H1 (cell line): Measurements from ENCODE around the gene ATP5F1A. TPM values are rescaled to one million over a fixed set of nuclear protein-coding genes. Genes with fewer than 3 reads are reported as not detected.

ENCODE experiments used
- CTCF ChIA-PET: fragments of 300-600 bp; sonication (Branson Sonifier 250); formaldehyde crosslinking; loops from one replicate; lab custom pipeline; 2021; ENCODE audit not compliant: partially characterized antibody; lab: Charles Lee
- POLR2A ChIA-PET: fragments of 300-600 bp; sonication (Branson Sonifier 250); formaldehyde crosslinking; loops from one replicate; lab custom pipeline; 2021; ENCODE audit warnings: inconsistent platforms; ENCODE audit not compliant: partially characterized antibody; lab: Charles Lee
- DNase-seq, 2 experiments: peaks; one replicate each; pipeline versions ENCODE4 v3.0.0 to v3.0.0-alpha.2; 2010 to 2022; ENCODE audit warnings: low spot score in 2 of 2, low read depth in 1 of 2, mixed read lengths in 1 of 2
- FAIRE-seq: peaks from 2 replicates; lab custom pipeline; 2011; peaks lifted over from hg19 to GRCh38; lab: Jason Lieb, UNC
- H2AFZ ChIP-seq: 2 replicates; pipeline ENCODE4 v1.8.1; 2012; ENCODE audit warnings: low read length, inconsistent platforms
- H2AK5ac ChIP-seq: 2 replicates; pipeline ENCODE4 v1.6.1; 2013; ENCODE audit warnings: low read depth, low read length
- H2BK120ac ChIP-seq: replicated peaks from 2 replicates; pipeline ENCODE3; 2013; ENCODE audit warnings: low read depth, low read length, inconsistent platforms
- H2BK12ac ChIP-seq: 2 replicates; pipeline ENCODE4 v1.6.1; 2013; ENCODE audit warnings: low read depth, low read length
- H2BK15ac ChIP-seq: 2 replicates; pipeline ENCODE4 v1.6.1; 2013; ENCODE audit warnings: low read length
- H2BK20ac ChIP-seq: 2 replicates; pipeline ENCODE4 v1.6.1; 2013; ENCODE audit warnings: low read length
- H2BK5ac ChIP-seq: 2 replicates; pipeline ENCODE4 v1.6.1; 2013; ENCODE audit warnings: low read depth, low read length
- H3K14ac ChIP-seq: 2 replicates; pipeline ENCODE4 v1.6.1; 2013; ENCODE audit warnings: inconsistent platforms; ENCODE audit not compliant: insufficient read length
- H3K18ac ChIP-seq: 2 replicates; pipeline ENCODE4 v1.6.1; 2013; ENCODE audit warnings: low read length; ENCODE audit errors: extremely low read depth
- H3K23ac ChIP-seq: 2 replicates; pipeline ENCODE4 v1.6.1; 2013; ENCODE audit warnings: inconsistent platforms; ENCODE audit not compliant: insufficient read length
- H3K23me2 ChIP-seq: 2 replicates; pipeline ENCODE4 v1.6.1; 2013; ENCODE audit warnings: low read depth, low read length
- H3K27ac ChIP-seq: 2 replicates; pipeline ENCODE4 v1.6.1; 2011; ENCODE audit warnings: low read depth, low read length, inconsistent platforms
- H3K27me3 ChIP-seq, 4 experiments: replicated peaks in 1 of 4; 1 replicate in 1 of 4; 2 replicates in 3 of 4; pipeline versions ENCODE4 v1.6.1 to v1.8.1; 2011 to 2013; ENCODE audit warnings: low read length in 3 of 4, mild to moderate bottlenecking in 3 of 4, inconsistent platforms in 2 of 4, mixed read lengths in 2 of 4, moderate library complexity in 1 of 4; ENCODE audit not compliant: control insufficient read depth in 3 of 4, insufficient read depth in 3 of 4; ENCODE audit errors: extremely low read depth in 1 of 4
- H3K36me3 ChIP-seq, 4 experiments: 2 replicates each; pipeline versions ENCODE4 v1.6.1 to v1.8.1; 2011 to 2013; ENCODE audit warnings: mild to moderate bottlenecking in 4 of 4, low read length in 3 of 4, moderate library complexity in 2 of 4, control low read depth in 1 of 4, inconsistent platforms in 1 of 4; ENCODE audit not compliant: insufficient read depth in 4 of 4, control insufficient read depth in 2 of 4
- H3K4ac ChIP-seq: replicated peaks from 2 replicates; pipeline ENCODE3; 2013; ENCODE audit warnings: low read length, low read depth, mixed read lengths, inconsistent platforms; ENCODE audit not compliant: insufficient read length
- H3K4me1 ChIP-seq, 4 experiments: replicated peaks in 1 of 4; 1 replicate in 1 of 4; 2 replicates in 3 of 4; pipeline versions ENCODE4 v1.6.1 to v1.8.1; 2011 to 2013; ENCODE audit warnings: low read length in 3 of 4, inconsistent platforms in 2 of 4, mixed read lengths in 1 of 4; ENCODE audit not compliant: insufficient read depth in 4 of 4, control insufficient read depth in 3 of 4
- H3K4me2 ChIP-seq, 2 experiments: 2 replicates each; pipeline versions ENCODE4 v1.6.1 to v1.8.1; 2011 to 2013; ENCODE audit warnings: low read depth in 2 of 2, low read length in 2 of 2, control low read depth in 1 of 2, inconsistent platforms in 1 of 2, mild to moderate bottlenecking in 1 of 2; ENCODE audit not compliant: insufficient read depth in 1 of 2
- H3K4me3 ChIP-seq, 4 experiments: fragments of 200-600, 300-600 bp in 1 of 4; sonication (generic), shearing (Covaris generic), sonication (Bioruptor Twin) in 1 of 4; 2 replicates each; pipeline versions ENCODE4 v1.5.1 to v1.8.1; 2011 to 2016; ENCODE audit warnings: low read length in 4 of 4, low read depth in 3 of 4, control low read depth in 2 of 4, inconsistent platforms in 2 of 4, mild to moderate bottlenecking in 2 of 4, mixed read lengths in 1 of 4, moderate library complexity in 1 of 4; ENCODE audit not compliant: insufficient read depth in 2 of 4; ENCODE audit errors: extremely low read depth in 1 of 4
- H3K56ac ChIP-seq: replicated peaks from 2 replicates; pipeline ENCODE3; 2013; ENCODE audit warnings: low read depth, mild to moderate bottlenecking, mixed read lengths, low read length, inconsistent platforms; ENCODE audit not compliant: insufficient read length
- H3K79me1 ChIP-seq: 2 replicates; pipeline ENCODE4 v1.6.1; 2013; ENCODE audit warnings: low read depth, low read length, control low read depth
- H3K79me2 ChIP-seq, 2 experiments: 2 replicates each; pipeline versions ENCODE4 v1.6.1 to v1.8.1; 2012 to 2013; ENCODE audit warnings: low read length in 2 of 2, mild to moderate bottlenecking in 2 of 2, inconsistent platforms in 1 of 2; ENCODE audit not compliant: insufficient read depth in 2 of 2, control insufficient read depth in 1 of 2
- H3K9ac ChIP-seq, 4 experiments: replicated peaks in 1 of 4; 1 replicate in 1 of 4; 2 replicates in 3 of 4; pipeline versions ENCODE4 v1.6.1 to v1.8.1; 2011 to 2013; ENCODE audit warnings: low read depth in 3 of 4, low read length in 3 of 4, control low read depth in 2 of 4, mild to moderate bottlenecking in 2 of 4, moderate library complexity in 2 of 4, inconsistent platforms in 1 of 4; ENCODE audit errors: extremely low read depth in 1 of 4
- H3K9me3 ChIP-seq, 2 experiments: 2 replicates each; pipeline versions ENCODE4 v1.6.1 to v1.8.1; 2012 to 2013; ENCODE audit warnings: mild to moderate bottlenecking in 2 of 2, moderate library complexity in 2 of 2, control low read depth in 1 of 2, inconsistent platforms in 1 of 2, low read depth in 1 of 2, low read length in 1 of 2, mixed read lengths in 1 of 2; ENCODE audit not compliant: insufficient read depth in 2 of 2
- H4K20me1 ChIP-seq, 2 experiments: replicated peaks in 1 of 2; 2 replicates each; pipeline versions ENCODE3 to v1.8.1; 2011 to 2013; ENCODE audit warnings: inconsistent platforms in 2 of 2, low read length in 2 of 2, mild to moderate bottlenecking in 1 of 2; ENCODE audit not compliant: insufficient read depth in 2 of 2, control insufficient read depth in 1 of 2
- H4K5ac ChIP-seq: 2 replicates; pipeline ENCODE4 v1.6.1; 2013; ENCODE audit warnings: low read length, low read depth, mixed read lengths, inconsistent platforms; ENCODE audit not compliant: insufficient read length
- H4K8ac ChIP-seq: 2 replicates; pipeline ENCODE4 v1.8.0; 2013; ENCODE audit warnings: mild to moderate bottlenecking, moderate library complexity, low read length, inconsistent platforms; ENCODE audit not compliant: insufficient read depth; ENCODE audit errors: extremely low read depth
- H4K91ac ChIP-seq: replicated peaks from 2 replicates; pipeline ENCODE3; 2013; ENCODE audit warnings: low read length, mixed read lengths, inconsistent platforms; ENCODE audit not compliant: insufficient read length
- BACH1 ChIP-seq: IDR thresholded peaks from 2 replicates; pipeline ENCODE4 v1.6.1; 2012; ENCODE audit warnings: low read length, improper control_type of control experiment
- CHD2 ChIP-seq: IDR thresholded peaks from 2 replicates; pipeline ENCODE4 v1.6.1; 2012; ENCODE audit warnings: low read length, improper control_type of control experiment
- E2F6 ChIP-seq: IDR thresholded peaks from 2 replicates; pipeline ENCODE4 v1.6.1; 2012; ENCODE audit warnings: inconsistent platforms
- EZH2 ChIP-seq: fragments of 200-600 bp; sonication (generic); IDR thresholded peaks from 2 replicates; pipeline ENCODE4 v1.7.1; 2012; ENCODE audit warnings: low read depth, mild to moderate bottlenecking, moderate library complexity, low read length, inconsistent platforms; ENCODE audit not compliant: severe bottlenecking
- KDM4A ChIP-seq: IDR thresholded peaks from one replicate; pipeline ENCODE4 v1.7.1; 2012; ENCODE audit warnings: low read depth, mild to moderate bottlenecking, moderate library complexity, low read length, inconsistent platforms; ENCODE audit not compliant: severe bottlenecking
- MAX ChIP-seq: IDR thresholded peaks from 2 replicates; pipeline ENCODE4 v1.6.1; 2012; ENCODE audit warnings: inconsistent platforms
- NANOG ChIP-seq: IDR thresholded peaks from 2 replicates; pipeline ENCODE4 v1.6.1; 2011; ENCODE audit warnings: low read length, low read depth, mild to moderate bottlenecking, inconsistent platforms; ENCODE audit not compliant: insufficient read depth, poor library complexity, severe bottlenecking
- NRF1 ChIP-seq: IDR thresholded peaks from 2 replicates; pipeline ENCODE4 v1.6.1; 2011; ENCODE audit warnings: mild to moderate bottlenecking, low read depth, low read length, improper control_type of control experiment
- RNF2 ChIP-seq: fragments of 200-900, 300-1000 bp; sonication (generic); IDR thresholded peaks from 2 replicates; pipeline ENCODE4 v1.7.1; 2016; ENCODE audit warnings: borderline replicate concordance, low read depth, mild to moderate bottlenecking, antibody characterized with exemption, low read length; ENCODE audit not compliant: poor library complexity, severe bottlenecking; ENCODE audit errors: missing control alignments
- SAP30 ChIP-seq: fragments of 300-600 bp; sonication (generic); IDR thresholded peaks from 2 replicates; pipeline ENCODE4 v1.7.1; 2012; ENCODE audit warnings: low read length, moderate library complexity, mild to moderate bottlenecking, inconsistent platforms; ENCODE audit not compliant: insufficient read depth, insufficient replicate concordance
- SIRT6 ChIP-seq: IDR thresholded peaks from one replicate; pipeline ENCODE4 v1.7.1; 2012; ENCODE audit warnings: low read length, inconsistent platforms
- SUZ12 ChIP-seq: fragments of 200-600 bp; sonication (generic); IDR thresholded peaks from 2 replicates; pipeline ENCODE4 v1.6.1; 2012; ENCODE audit warnings: mild to moderate bottlenecking, inconsistent platforms, low read length, moderate library complexity, mixed read lengths
- ZNF274 ChIP-seq: IDR thresholded peaks from 2 replicates; pipeline ENCODE4 v1.7.0; 2012; ENCODE audit warnings: low read length, borderline replicate concordance; ENCODE audit errors: extremely low read depth
- WGBS, 2 experiments: shearing (Covaris generic) in 1 of 2; methylation state at CpG; one replicate each; pipeline versions ENCODE4 v1.1.6 to v1.1.7; 2013 to 2015; ENCODE audit warnings: low lambda C conversion rate in 2 of 2, mixed read lengths in 2 of 2, inconsistent platforms in 1 of 2, low coverage in 1 of 2, missing lambda C conversion rate in 1 of 2; ENCODE audit not compliant: insufficient replicate concordance in 2 of 2, insufficient coverage in 1 of 2, insufficient read length in 1 of 2; ENCODE audit errors: extremely low coverage in 1 of 2, missing lambda C conversion rate in 1 of 2; 5-methylcytosine and 5-hydroxymethylcytosine counted together
- polyA plus RNA-seq, 7 experiments: library from polyadenylated mRNA; depleted of rRNA in 3 of 7; stranded (reverse) in 5 of 7; unstranded in 2 of 7; fragments of >200 nt in 5 of 7; fragments of 200-250 nt in 2 of 7; gene quantifications; 1 replicate in 5 of 7; 2 replicates in 1 of 7; 4 replicates in 1 of 7; pipeline versions ENCODE4 v1.2.1 to v1.2.3, GENCODE V29; 2011 to 2013; ENCODE audit warnings: missing spikeins in 2 of 7, mixed read lengths in 2 of 7
- total RNA-seq: library from RNA; stranded (reverse); fragmentation: NEBNext Ultra II Directional; extraction: Animal tissue kit (Norgen Biotek cat#: 25700); gene quantifications from 2 replicates; pipeline ENCODE4 v1.2.1, GENCODE V29; 2021

ATP5F1A gene
- total and polyA plus RNA-seq, 2 of the 8 experiments (the other 6 are each of a cell fraction or from before 2014, with no cell fraction given), result 685 to 970 TPM

- Histone ChIP-seq H3K18ac (no peak overlapping the region), H3K36me3 (no peaks in the 10 kb centered on the region), H2AFZ (no peak overlapping the region), H3K9me3 (no peaks in the 10 kb centered on the region), H3K4me1 (no peaks in the 10 kb centered on the region), H2BK15ac (no peak overlapping the region), H4K91ac (no peak overlapping the region), H2AK5ac (no peak overlapping the region), H3K56ac (no peak overlapping the region), H3K27ac (no peak overlapping the region), H3K4me2 (no peak overlapping the region), H3K23me2 (no peaks in the 10 kb centered on the region), H4K20me1 (no peaks in the 10 kb centered on the region), H4K8ac (no peak overlapping the region), H2BK120ac (no peak overlapping the region), H4K5ac (no peak overlapping the region), H3K27me3 (no peaks in the 10 kb centered on the region), H3K79me2 (no peaks in the 10 kb centered on the region), H3K4me3 (no peak overlapping the region), H3K14ac (no peak overlapping the region), H2BK12ac (no peak overlapping the region), H3K79me1 (no peaks in the 10 kb centered on the region), H2BK20ac (no peak overlapping the region), H3K4ac (no peak overlapping the region), H3K9ac (no peak overlapping the region), H3K23ac (no peak overlapping the region), H2BK5ac (no peak overlapping the region)
- DNase-seq, result no peak
- CTCF ChIA-PET, result interaction anchor here (1.8 to 2.3 kb wide), 2 partner anchors 11 to 87 kb away, joined by 9 to 13 read pairs; no protein-coding TSS in a partner anchor
- no peak for FAIRE-seq
- WGBS, 2 experiments, result 93% methylated on average over 5 of the region's 5 CpGs; no CpG with 5 or more reads in 1 of the 2 experiments
- POLR2A ChIA-PET, result interaction anchor here (1.4 kb wide), 1 partner anchor 10 kb away, joined by 4 read pairs; the partner anchor contains the start of gene PSTPIP2
- no peak for TF ChIP-seq EZH2
- TF ChIP-seq SAP30, result no peak
- TF ChIP-seq SIRT6, result no peak
- TF ChIP-seq BACH1, result no peak
- no peak for TF ChIP-seq SUZ12
- TF ChIP-seq RNF2, result no peak
- TF ChIP-seq E2F6, result no peak
- TF ChIP-seq ZNF274, result no peak
- TF ChIP-seq NANOG, result no peak
- no peak for TF ChIP-seq MAX
- no peak for TF ChIP-seq CHD2
- TF ChIP-seq NRF1, result no peak
- TF ChIP-seq KDM4A, result no peak
Observed at GRCh38 chr18:46062781-46063180, 35.3 kb downstream of the ATP5F1A start.
